UCSD-AML1 (cell line): ENCODE results near the gene TMEM233.

Source experiments
- DNase-seq: peaks from one replicate; lab custom pipeline; 2025; ENCODE audit not compliant: unreplicated experiment; lab: John Stamatoyannopoulos, UW

The TMEM233 gene

DNA sequence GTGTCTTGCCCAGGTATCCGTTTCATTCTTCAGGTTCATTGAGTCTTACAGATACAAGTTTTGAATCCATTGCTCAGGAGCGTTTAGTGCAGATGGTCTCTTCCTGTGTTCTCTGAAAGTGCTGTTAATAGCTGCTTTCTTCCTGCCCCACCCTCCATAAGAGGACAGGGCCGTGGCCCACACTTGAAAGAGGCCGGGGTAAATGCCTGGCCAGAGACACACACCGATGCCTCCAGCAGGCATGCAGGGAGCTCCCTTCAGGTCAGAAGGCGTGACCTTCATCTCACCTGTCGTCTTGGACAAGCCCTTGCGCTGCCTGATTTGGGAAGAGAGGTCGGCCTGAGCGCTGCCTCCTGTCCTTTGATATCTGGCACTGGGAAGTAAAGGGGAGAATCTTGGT lies 85.9 kb downstream of the TMEM233 start:
- DNase-seq: no peak

DNA sequence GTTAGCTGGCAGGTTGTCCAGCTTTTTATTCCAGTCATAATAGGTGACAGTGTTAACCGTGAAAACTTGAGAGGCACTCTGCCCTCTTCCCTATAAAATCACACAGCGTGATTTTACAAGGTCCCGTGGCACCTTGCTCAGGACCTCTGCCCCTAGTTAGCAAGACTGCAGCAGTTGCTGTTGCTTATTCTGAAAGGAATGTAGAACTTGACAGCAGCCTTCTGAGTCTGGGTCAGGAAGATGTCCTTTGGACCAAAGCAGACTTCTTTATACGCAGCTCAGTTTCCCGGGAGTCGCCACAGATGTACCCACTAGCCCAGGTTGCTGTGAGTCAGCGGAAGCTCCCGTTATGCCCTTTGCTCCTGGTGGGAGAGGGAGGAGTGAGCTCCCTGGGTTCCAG lies 87.5 kb downstream of the TMEM233 start:
- no peak for DNase-seq

DNA sequence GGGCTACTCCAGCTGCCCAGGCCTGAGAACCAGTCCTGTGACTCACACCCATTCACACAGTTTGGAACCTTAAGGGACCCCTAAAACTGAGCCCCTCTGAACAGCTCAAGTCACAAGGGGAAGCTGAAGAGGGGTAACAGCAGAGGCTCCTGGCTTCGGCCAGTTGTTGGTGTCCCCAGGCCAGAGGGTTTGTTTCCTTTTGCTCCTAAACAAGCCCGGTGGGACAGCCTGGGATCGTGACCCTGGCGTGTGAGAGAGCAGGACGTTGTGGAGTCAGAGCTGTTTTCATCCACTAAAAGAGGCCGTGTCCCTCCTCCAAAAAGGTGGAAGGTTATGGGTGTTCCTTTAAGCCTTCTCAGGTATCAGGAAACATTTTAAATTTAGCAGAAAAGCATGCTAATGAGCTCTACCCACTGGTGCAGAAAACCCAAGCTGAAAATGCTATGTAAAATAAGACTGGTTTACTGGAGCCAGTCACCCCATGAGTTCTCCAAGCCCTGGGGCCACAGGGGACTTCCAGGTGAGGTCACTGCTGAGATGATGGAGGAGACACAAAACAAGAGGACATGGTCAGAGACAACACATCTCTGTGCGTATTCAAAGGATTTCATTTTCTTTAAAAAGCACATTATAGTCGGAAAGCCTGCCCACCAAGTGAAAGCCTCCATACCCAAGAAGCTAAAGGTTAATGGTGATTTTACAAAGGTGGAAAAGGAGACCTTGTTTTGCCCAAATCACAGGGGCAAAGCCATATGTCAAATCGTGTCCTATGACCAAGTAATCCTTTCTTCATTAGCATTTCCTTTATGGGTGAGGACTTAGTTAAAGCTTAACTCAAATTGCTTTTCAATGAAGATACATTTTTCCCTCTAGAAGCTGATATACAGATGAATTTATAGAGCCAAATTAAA lies 88.4 kb downstream of the TMEM233 start:
- DNase-seq: no peak

DNA sequence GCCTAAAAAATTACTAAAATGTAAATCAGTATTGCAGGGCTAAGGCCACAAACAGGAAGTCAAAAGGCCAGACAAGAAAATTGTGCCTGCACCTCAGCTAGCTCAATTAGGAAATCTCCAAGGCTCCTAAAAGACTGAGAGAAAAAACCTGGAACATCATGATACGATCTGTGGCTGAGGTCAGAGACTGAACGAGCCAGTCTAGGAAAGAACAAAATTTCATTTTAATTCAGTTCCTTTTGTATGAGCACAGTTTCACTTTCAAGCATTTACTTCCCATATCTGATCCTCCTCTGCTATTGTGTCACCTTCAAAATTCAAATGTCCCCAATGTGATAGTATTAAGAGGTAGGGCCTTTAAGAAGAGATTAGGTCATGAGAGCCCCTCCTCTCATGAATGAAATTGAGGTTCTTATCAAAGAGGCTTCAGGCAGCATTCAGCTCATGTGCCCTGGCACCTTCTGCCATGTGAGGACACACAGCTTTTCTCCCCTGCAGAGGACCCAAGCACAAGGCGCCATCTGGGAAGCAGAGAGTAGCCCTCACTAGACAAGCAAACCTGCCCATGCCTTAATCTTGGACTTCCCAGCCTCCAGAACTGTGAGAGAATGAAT lies 89.2 kb downstream of the TMEM233 start:
- DNase-seq: no peak

DNA sequence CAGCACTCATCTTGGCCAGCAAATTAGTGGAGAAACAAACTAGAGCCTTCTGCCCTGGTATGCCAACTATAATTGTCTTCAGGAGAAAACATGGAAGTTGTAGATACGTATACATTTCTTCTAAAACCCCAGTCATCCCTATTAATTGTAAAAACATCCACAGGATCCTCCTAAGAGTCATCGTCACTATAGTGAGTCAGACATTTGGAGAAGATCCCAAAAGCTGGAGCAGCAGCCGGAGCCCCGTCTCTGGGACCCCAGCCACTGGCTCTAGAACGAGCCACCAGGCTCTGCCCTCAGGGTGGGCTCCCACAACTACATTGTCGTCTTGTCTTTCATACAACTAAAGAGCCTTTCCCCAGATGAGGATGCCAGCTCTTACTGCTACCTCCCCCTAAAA lies 89.8 kb downstream of the TMEM233 start:
- DNase-seq: no peak

DNA sequence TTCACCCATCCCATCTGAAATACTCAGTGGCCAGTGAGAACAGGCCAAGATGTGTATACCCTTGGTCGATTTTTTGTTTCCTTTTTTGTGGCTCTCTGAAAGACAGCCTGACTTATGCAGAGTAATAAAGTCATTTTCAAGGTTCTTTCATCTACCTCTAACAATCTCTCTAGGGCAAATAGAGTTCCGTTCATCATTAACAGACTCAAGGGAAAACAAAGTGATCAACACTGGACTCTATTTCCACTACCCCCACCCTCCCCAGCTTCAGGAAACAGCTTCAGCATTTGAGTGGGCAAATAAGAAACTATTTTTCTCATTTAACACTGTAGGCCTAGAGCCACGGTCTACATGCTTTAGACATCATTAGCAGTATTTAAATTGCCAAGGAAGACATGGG lies 90.2 kb downstream of the TMEM233 start:
- no peak for DNase-seq

DNA sequence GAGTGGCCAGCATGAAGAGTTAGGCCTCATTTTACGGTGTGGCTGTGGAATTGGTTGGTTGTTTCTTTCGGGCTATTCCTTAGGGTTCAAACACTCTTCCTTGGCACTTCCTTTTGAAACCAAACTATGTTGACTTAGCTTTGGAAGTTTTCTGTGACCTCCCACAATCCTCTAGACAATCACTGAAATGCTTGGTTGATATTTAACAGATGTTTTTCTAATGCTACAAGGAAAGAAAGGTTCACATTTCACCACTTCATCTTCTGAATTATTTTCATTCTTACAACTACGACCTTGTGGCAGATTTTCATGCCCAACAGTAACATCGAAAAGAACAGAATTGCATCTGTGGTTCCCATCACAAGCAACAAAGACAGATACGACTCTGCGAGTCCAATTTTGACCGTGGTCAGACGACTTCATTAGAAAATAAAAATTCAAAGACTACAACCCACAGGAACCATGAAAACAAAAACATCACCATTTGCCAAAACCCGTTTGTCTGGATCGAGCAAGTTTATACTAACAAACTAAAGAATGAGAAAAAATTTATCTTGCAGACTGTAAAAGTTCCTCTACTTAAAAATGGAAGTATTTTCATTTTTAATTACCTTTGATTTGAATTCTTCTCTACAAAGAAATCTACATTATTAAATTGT lies 91.3 kb downstream of the TMEM233 start:
- DNase-seq: no peak

DNA sequence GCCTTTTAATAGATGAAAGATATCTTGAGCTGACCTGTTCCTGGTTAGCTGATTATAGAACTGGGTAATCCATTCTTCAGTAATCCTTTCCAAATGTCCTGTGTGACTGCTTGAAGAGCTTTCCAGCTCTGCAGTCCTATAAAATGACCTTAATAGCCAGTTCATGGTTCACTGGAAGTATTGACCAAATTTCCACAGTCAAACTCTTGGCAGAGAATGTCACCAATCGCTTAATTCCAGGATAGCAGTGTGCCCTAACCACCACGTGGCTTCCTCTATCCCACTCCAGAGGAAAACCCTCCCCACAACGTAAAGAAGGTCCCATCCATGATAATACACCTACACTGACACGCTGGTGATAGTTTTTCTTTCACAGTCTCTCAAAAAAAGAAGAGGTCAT lies 91.8 kb downstream of the TMEM233 start:
- DNase-seq: no peak

DNA sequence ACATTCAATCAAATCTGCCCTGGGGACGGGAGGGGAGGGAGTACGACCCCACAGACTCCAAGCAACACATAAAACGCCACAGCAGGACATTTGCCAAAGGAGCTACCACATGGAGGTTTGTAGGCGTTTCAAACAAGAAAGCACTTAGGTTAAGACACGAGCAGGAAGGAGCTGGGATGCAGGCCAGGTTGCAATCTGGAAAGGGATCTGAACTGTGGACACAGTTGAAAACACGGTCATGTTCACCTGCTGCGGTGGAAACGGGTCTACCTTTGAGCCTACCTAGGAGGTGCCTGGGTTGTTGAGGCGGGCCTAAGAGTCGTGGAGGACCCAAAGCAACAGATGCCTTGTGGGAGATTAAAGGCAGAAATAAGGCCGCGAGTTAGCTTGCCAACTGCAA lies 92.8 kb downstream of the TMEM233 start:
- DNase-seq: no peak

DNA sequence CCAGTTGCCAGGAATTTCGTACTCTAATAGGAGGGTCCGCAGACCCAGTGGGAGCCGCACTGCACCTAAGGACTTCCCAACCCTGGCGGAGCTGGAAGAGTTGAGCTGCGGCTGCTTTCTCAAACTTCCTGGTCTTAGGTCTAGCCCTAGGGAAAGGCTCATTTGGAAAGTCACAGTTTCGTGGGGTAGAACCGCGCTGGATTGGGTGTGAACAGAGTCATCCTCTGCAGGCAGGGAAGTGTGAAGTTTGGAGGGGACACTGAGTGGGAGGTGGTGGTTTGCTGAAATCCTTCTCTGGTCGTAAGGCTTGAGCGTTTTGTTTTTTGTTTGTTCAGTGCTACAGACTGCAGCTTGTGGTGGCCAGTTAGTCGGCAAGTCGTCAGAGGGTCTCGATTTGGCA lies 93.2 kb downstream of the TMEM233 start:
- DNase-seq: no peak

DNA sequence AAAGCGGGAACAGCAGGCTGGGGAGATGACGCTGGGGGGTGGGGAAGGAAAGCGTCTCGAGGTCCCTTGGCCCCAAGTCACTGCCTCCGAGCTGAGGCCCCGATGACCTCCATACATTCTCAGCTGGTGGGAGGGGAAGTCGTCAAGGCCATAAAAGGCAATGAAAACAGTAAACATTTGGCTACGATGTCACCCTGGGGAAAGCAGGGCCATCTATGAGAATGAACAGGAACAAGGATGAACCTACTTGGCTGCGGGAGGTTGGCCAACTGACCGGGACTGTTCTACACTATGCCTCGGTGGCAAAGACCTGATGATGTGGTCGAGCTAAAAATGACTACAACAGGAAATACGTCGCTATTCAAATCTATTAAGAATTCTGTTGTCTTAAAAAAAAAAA lies 93.8 kb downstream of the TMEM233 start:
- no peak for DNase-seq

DNA sequence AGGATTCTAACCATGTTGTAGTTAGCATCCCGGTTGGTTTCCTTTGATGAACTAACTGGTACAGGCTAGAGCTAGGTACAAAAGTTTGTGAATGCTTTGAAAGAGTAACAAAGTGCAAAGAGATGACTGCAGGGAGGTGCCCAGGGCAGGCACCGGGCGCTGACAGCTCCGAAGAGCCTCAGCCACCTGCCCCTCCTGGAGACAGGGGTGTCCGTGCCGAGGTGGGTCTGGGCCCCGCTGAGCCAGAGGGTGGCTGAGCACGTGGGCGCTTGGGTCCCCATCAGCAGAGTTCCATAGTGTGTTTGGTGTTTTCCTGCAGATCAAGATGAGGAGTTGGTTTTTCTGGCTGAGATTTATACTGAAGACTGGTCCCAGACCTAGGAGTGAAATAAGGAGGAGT lies 94.3 kb downstream of the TMEM233 start:
- DNase-seq: no peak

DNA sequence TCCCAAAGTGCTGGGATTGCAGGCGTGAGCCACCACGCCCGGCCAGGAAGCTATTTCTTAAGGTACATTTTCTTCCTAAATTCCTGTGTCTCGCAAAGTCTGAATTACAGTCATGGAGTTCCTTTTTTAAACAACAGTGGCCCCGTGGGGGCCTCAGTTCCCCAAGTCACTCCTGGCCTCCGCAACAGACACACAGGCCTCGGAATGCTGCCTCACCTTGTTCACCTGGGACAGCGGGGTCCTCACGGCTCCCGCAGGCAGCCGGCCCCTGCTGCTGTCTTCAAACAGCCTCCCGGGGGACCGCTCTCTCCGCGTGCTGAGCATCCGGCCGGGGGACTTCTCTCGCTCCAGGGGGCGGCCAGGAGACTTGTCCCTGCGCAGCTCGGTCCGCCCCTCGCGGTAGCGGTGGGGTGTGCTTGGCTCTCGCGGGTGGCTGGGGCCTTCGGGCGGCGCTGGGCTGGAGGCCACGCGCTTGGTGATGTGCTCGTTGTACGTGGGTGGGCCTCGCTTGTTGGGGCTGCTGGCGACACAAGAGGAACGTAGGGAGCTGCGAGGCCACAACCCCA lies 96.4 kb downstream of the TMEM233 start:
- no peak for DNase-seq

DNA sequence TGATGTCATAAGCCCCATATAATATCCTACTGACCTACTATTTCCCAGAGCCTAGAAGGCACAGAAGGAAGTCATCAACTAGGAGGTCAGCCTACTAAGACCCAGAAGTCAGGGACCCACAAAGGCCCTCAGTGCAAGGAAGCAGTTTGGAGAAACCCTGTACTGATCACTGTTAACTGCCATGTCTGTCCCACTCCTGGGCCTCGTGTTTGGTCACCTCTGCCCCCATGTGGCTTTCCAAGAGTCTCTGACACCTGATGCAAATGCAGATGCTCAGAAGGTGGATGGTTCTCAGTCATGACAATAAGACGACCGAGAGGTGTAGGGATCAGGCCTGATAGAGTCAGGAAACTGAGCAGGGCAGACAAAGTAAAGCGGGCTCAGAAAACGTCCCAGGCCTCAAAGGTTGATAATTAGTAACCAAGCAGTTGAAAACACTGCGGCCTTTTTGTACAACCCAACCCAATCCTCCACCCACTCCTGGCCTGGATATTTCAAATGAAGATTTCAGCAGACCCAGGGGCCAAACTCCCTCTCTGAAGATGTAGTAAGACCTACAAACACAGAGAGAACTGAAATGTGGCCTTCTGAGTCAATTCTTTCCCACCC lies 97.7 kb downstream of the TMEM233 start:
- no peak for DNase-seq

DNA sequence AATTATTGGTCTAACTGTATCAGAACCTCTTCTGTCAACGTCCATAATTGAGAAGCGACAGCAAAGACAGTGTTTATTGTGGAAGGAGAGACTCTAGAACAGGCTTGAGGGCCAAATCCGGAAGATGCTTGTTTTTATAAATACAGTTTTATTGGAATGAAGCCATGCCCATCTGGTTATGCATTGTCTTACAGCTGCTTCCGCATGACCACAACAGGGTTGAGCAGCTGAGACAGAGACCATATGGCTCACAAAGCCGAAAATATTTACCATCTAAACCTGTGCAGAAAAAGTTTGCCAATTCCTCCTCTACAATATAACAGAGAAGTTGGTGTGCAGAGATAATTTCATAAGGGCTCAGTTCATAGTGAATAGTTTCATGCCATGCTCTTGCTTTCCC lies 98.8 kb downstream of the TMEM233 start:
- DNase-seq: no peak
